ENCODE measurements around the gene ARPP19. TPM values are rescaled to one million over a fixed set of nuclear protein-coding genes. Genes with fewer than 3 reads are reported as not detected.

Gene ARPP19
- total RNA-seq, 1 experiment from 2014 or later: 184 TPM

- no peaks in the 10 kb centered on the region for H3K27me3 Mint-ChIP-seq (ENCODE audit: insufficient read depth, unreplicated experiment)
- no peaks in the 10 kb centered on the region for H3K9me3 ChIP-seq
- no peaks in the 10 kb centered on the region for H3K4me1 Mint-ChIP-seq (ENCODE audit: low read depth, unreplicated experiment)
- CTCF ChIA-PET: no interaction called here
- no peaks in the 10 kb centered on the region for H3K9me3 Mint-ChIP-seq (ENCODE audit: unreplicated experiment)
- no TSS peak for BruUV-seq (replicated peaks)
- DNase-seq: no peak
- intact Hi-C loops (cut with micrococcal nuclease; ENCODE audit: unreplicated experiment): no loop called here
- no peaks in the 10 kb centered on the region for H3K4me1 ChIP-seq
- H3K27me3 ChIP-seq (replicated peaks; ENCODE audit: control insufficient read depth, insufficient read depth, low read length): no peaks in the 10 kb centered on the region
- POLR2A ChIA-PET: no interaction called here
- H3K36me3 Mint-ChIP-seq (ENCODE audit: insufficient read depth, unreplicated experiment): no peaks in the 10 kb centered on the region
- no peak overlapping the region for H3K4me3 Mint-ChIP-seq (ENCODE audit: unreplicated experiment)
- TF ChIP-seq, protein P1, sequence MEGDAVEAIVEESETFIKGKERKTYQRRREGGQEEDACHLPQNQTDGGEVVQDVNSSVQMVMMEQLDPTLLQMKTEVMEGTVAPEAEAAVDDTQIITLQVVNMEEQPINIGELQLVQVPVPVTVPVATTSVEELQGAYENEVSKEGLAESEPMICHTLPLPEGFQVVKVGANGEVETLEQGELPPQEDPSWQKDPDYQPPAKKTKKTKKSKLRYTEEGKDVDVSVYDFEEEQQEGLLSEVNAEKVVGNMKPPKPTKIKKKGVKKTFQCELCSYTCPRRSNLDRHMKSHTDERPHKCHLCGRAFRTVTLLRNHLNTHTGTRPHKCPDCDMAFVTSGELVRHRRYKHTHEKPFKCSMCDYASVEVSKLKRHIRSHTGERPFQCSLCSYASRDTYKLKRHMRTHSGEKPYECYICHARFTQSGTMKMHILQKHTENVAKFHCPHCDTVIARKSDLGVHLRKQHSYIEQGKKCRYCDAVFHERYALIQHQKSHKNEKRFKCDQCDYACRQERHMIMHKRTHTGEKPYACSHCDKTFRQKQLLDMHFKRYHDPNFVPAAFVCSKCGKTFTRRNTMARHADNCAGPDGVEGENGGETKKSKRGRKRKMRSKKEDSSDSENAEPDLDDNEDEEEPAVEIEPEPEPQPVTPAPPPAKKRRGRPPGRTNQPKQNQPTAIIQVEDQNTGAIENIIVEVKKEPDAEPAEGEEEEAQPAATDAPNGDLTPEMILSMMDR (IDR thresholded peaks at IDR 0.05; ENCODE audit: insufficient read depth in 1 of 2, low read depth in 1 of 2, low read length in 1 of 2, severe bottlenecking in 1 of 2, unreplicated experiment in 1 of 2): no peak
- H3K27ac Mint-ChIP-seq (ENCODE audit: unreplicated experiment): no peak overlapping the region
- H3K4me3 ChIP-seq (ENCODE audit: low read depth, low read length): no peak overlapping the region
- H3K36me3 ChIP-seq (ENCODE audit: control insufficient read depth, insufficient read depth, low read length): no peaks in the 10 kb centered on the region
Measured at GRCh38 chr15:52511084-52511483, 57.7 kb downstream of the ARPP19 start.

DNA sequence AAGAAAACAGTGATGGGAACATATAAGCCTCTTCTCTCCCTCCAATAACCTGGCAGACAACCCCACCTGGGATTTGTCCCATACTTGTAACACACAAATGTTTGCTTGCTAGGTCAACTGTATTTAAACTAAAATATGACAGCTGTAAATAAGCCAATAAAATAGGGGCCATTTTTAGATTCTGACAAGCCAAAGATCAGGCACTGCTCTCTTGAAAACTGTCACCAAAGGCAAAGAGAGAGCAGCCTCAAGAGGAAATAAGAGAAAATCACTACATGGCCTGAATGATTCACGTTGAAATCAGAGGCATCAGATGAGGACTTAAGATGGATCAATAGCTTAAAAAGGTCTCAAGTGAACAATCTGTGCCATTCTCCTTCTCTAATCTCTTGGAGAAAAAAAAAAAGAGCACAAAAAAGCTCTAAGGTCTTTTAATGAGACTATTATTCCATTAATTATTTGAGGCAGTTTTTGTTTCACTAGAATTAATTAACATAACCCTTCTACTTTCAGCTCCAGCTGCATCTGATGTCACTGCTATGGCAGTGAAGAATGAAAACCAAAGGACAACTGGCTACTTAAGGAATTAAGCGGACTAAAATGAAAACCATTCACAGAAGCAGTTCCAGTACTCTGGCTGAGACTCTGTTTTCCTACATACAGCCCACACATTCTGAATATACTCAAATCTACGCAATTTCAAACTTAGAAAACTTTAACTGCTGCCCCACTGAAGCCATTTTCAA, 59.2 kb downstream of the ARPP19 start:
- no peak overlapping the region for H3K4me3 Mint-ChIP-seq (ENCODE audit: unreplicated experiment)

GRCh38 chr15:52506549-52506948, 62.3 kb downstream of the ARPP19 start:
- no peaks in the 10 kb centered on the region for H3K27me3 ChIP-seq (replicated peaks; ENCODE audit: control insufficient read depth, insufficient read depth, low read length)
- no peaks in the 10 kb centered on the region for H3K36me3 ChIP-seq (ENCODE audit: control insufficient read depth, insufficient read depth, low read length)
- no peak overlapping the region for H3K27ac Mint-ChIP-seq (ENCODE audit: unreplicated experiment)
- H3K36me3 Mint-ChIP-seq (ENCODE audit: insufficient read depth, unreplicated experiment): no peaks in the 10 kb centered on the region
- ChIA-PET CTCF (no interaction called here), POLR2A (no interaction called here)
- H3K27me3 Mint-ChIP-seq (ENCODE audit: insufficient read depth, unreplicated experiment): peaks cover 3% of the 10 kb centered on the region
- TF ChIP-seq, protein P1 (IDR thresholded peaks at IDR 0.05; ENCODE audit: insufficient read depth in 1 of 2, low read depth in 1 of 2, low read length in 1 of 2, severe bottlenecking in 1 of 2, unreplicated experiment in 1 of 2): no peak
- no peaks in the 10 kb centered on the region for H3K4me1 Mint-ChIP-seq (ENCODE audit: low read depth, unreplicated experiment)
- no peak for DNase-seq
- no peak overlapping the region for H3K4me3 Mint-ChIP-seq (ENCODE audit: unreplicated experiment)
- no peaks in the 10 kb centered on the region for H3K4me1 ChIP-seq
- no peaks in the 10 kb centered on the region for H3K9me3 ChIP-seq
- intact Hi-C loops (cut with micrococcal nuclease; ENCODE audit: unreplicated experiment): no loop called here
- no peaks in the 10 kb centered on the region for H3K9me3 Mint-ChIP-seq (ENCODE audit: unreplicated experiment)
- H3K4me3 ChIP-seq (ENCODE audit: low read depth, low read length): no peak overlapping the region
- BruUV-seq (replicated peaks): no TSS peak

More for the DNA sequence above, 59.2 kb downstream of the ARPP19 start:
- H3K27ac Mint-ChIP-seq (ENCODE audit: unreplicated experiment): no peak overlapping the region
- Histone ChIP-seq H3K27me3 (replicated peaks; ENCODE audit: control insufficient read depth, insufficient read depth, low read length) (no peaks in the 10 kb centered on the region), H3K4me1 (no peaks in the 10 kb centered on the region), H3K9me3 (no peaks in the 10 kb centered on the region), H3K4me3 (ENCODE audit: low read depth, low read length) (no peak overlapping the region), H3K36me3 (ENCODE audit: control insufficient read depth, insufficient read depth, low read length) (no peaks in the 10 kb centered on the region)
- no peaks in the 10 kb centered on the region for H3K9me3 Mint-ChIP-seq (ENCODE audit: unreplicated experiment)
- H3K27me3 Mint-ChIP-seq (ENCODE audit: insufficient read depth, unreplicated experiment): no peaks in the 10 kb centered on the region
- intact Hi-C loops (cut with micrococcal nuclease; ENCODE audit: unreplicated experiment): no loop called here
- no peak for DNase-seq
- H3K4me1 Mint-ChIP-seq (ENCODE audit: low read depth, unreplicated experiment): no peaks in the 10 kb centered on the region
- H3K36me3 Mint-ChIP-seq (ENCODE audit: insufficient read depth, unreplicated experiment): no peaks in the 10 kb centered on the region
- BruUV-seq (replicated peaks): no TSS peak
- ChIA-PET CTCF (no interaction called here), POLR2A (no interaction called here)
- TF ChIP-seq, protein P1 (IDR thresholded peaks at IDR 0.05; ENCODE audit: insufficient read depth in 1 of 2, low read depth in 1 of 2, low read length in 1 of 2, severe bottlenecking in 1 of 2, unreplicated experiment in 1 of 2): no peak

Data from Caco-2 (cell line).